ENCODE data around the gene MMP11.

Gene MMP11

DNA sequence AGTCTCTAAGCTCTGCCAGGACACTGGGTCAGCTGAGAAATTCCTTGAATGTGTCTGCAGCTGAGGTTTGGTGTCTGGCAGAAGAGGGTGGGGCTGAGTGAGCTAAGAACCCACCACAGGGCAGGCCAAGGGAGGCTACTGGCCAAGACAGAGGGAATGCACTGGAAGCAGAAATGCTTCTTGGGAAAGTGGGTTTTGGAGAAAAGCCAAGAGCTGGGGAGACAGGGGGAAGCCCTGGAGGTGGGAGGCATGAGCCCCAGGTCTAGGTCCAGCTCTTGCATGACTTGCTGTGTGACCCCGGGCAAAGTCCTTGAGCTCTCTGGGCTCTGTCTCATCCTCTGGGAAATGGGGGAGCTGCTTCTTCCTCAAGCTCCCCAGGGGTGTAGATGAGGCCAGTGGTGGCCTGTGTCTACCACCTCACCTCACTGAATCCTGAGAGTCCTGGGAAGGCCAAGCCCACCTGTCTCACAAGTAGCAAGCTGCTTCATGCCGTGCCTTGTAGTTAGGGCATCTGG, 2.3 kb downstream of the MMP11 start:
- TF ChIP-seq, protein P1, sequence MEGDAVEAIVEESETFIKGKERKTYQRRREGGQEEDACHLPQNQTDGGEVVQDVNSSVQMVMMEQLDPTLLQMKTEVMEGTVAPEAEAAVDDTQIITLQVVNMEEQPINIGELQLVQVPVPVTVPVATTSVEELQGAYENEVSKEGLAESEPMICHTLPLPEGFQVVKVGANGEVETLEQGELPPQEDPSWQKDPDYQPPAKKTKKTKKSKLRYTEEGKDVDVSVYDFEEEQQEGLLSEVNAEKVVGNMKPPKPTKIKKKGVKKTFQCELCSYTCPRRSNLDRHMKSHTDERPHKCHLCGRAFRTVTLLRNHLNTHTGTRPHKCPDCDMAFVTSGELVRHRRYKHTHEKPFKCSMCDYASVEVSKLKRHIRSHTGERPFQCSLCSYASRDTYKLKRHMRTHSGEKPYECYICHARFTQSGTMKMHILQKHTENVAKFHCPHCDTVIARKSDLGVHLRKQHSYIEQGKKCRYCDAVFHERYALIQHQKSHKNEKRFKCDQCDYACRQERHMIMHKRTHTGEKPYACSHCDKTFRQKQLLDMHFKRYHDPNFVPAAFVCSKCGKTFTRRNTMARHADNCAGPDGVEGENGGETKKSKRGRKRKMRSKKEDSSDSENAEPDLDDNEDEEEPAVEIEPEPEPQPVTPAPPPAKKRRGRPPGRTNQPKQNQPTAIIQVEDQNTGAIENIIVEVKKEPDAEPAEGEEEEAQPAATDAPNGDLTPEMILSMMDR (IDR thresholded peaks at IDR 0.05; ENCODE audit: borderline replicate concordance, control extremely low read depth, extremely low read depth, insufficient read depth, missing control alignments) = no peak
- no peak for DNase-seq (ENCODE audit: low spot score)
- in situ Hi-C loops (cut with MboI; ENCODE audit: low sequenced_read_pairs, unreplicated experiment) = no loop called here

DNA sequence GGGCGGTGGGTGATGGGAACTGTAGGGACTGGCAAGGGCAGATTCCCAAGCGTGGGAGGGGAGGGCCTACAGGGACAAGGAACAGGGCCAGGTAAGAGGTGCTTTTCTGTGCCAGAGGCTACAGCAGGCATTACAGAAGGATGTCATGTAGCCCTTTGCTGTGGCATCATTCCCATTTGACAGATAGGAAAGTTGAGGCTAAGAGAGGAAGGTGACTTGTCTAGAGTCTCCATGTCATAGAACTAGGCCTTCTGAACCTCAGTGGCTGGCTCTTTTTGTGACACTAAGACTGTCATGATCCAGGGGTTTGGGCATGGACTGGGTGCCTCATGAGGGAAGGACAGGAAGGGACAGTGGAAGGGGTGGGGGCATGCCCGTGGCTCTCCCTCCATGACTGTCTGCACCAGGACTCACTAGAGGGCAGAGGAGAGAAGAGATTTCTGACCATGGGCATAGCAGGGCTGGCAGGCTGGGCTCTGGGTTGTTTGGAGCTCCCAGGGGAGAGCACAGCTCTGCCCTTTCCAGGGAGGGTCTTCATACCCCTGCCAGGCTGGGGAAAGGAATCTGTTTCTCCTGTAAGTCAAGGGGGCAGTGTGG, 3.2 kb downstream of the MMP11 start:
- no peak for DNase-seq (ENCODE audit: low spot score)
- TF ChIP-seq, protein P1 (IDR thresholded peaks at IDR 0.05; ENCODE audit: borderline replicate concordance, control extremely low read depth, extremely low read depth, insufficient read depth, missing control alignments) = no peak
- in situ Hi-C loops (cut with MboI; ENCODE audit: low sequenced_read_pairs, unreplicated experiment) = no loop called here

DNA sequence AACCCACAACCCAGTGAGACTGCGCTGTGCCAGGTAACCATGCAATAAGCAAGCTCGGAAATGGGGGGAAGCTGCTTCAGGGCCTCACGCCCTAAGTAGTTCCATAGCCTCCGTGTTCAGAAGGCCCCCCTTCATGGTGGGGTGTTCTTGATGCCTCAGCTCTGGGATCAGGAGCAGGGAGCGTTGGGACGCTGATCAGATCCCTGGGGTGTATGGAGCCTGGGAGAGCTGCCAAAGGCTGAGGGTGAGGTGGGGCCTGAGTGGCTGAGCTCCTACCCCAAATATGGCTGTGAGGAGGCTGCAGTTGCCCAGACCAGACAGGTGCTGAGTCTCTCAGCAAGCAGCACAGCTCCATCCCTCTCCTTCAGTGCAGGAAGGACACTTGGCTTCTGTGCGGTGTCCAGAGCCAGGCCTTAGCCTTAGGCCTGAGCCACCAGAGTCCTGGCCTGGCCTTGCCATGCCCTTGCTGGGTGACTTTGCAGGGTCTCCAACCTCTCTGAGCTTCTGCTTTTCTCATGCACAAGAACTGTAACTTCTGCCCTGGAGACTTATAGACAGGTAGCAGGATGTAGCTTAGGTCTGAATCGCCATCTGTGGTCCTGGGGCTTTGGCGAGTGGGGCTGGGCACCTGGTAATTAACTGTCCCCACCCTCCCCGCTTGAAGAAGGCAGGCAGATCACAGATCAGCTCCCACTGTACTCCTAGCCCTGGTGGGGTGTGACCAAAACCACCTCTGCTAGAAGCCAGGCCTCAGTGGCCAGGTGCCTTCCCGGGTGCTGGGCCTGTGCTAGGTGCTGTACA, 5.3 kb downstream of the MMP11 start:
- in situ Hi-C loops (cut with MboI; ENCODE audit: low sequenced_read_pairs, unreplicated experiment) = no loop called here
- TF ChIP-seq, protein P1 (IDR thresholded peaks at IDR 0.05; ENCODE audit: borderline replicate concordance, control extremely low read depth, extremely low read depth, insufficient read depth, missing control alignments) = no peak
- DNase-seq (ENCODE audit: low spot score) = no peak

- TF ChIP-seq, protein P1 (IDR thresholded peaks at IDR 0.05; ENCODE audit: borderline replicate concordance, control extremely low read depth, extremely low read depth, insufficient read depth, missing control alignments) = no peak
- in situ Hi-C loops (cut with MboI; ENCODE audit: low sequenced_read_pairs, unreplicated experiment) = no loop called here
These were observed 5.9 kb downstream of the MMP11 start for GRCh38 chr22:23778577-23778900.

DNA sequence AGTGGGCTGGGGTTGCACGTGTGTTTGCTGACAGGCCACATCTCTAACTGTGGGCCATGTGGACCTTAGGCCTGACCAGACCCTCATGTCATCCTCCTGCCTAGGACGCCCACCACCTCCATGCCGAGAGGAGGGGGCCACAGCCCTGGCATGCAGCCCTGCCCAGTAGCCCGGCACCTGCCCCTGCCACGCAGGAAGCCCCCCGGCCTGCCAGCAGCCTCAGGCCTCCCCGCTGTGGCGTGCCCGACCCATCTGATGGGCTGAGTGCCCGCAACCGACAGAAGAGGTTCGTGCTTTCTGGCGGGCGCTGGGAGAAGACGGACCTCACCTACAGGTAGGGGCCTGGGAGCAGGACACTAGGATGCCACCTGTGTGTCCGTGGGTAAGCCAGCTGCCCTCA, 6.4 kb downstream of the MMP11 start:
- in situ Hi-C loops (cut with MboI; ENCODE audit: low sequenced_read_pairs, unreplicated experiment) = no loop called here
- TF ChIP-seq, protein P1 (IDR thresholded peaks at IDR 0.05; ENCODE audit: borderline replicate concordance, control extremely low read depth, extremely low read depth, insufficient read depth, missing control alignments) = no peak
- DNase-seq (ENCODE audit: low spot score) = no peak

More at GRCh38 chr22:23778577-23778900, 5.9 kb downstream of the MMP11 start:
- no peak for DNase-seq (ENCODE audit: low spot score)

- TF ChIP-seq, protein P1 (IDR thresholded peaks at IDR 0.05; ENCODE audit: borderline replicate concordance, control extremely low read depth, extremely low read depth, insufficient read depth, missing control alignments) = no peak
- no peak for DNase-seq (ENCODE audit: low spot score)
- in situ Hi-C loops (cut with MboI; ENCODE audit: low sequenced_read_pairs, unreplicated experiment) = no loop called here
These were observed 7.1 kb downstream of the MMP11 start for GRCh38 chr22:23779731-23780130.
